Measurements from ENCODE around the gene TEC. TPM values are rescaled to one million over a fixed set of nuclear protein-coding genes. Genes with fewer than 3 reads are reported as not detected.

Gene TEC
- total RNA-seq, result 2.8 TPM

GRCh38 chr4:48268956-48269860 lies at the start of gene TEC:
Gene TEC (minus strand): TSS chr4:48269838. CDS start chr4:48228614, 41,224 bp downstream.

GRCh38 chr4:48134081-48134480 lies 135.6 kb downstream of the TEC start, which contains the start of gene TXK:
Gene TXK (minus strand): TSS chr4:48134250. CDS start chr4:48134170, 80 bp downstream.

Small RNA genes lying within 50 kb of the gene (small RNA-seq; reads per million reads assigned to genes)
- gene RF00019 (ENCODE audit: low replicate concordance) (not detected), gene RF00026 (ENCODE audit: low replicate concordance) (not detected), gene RNU6-838P (ENCODE audit: low replicate concordance) (not detected)

Other genes starting within 250 kb of the TEC start
- 4.0 TPM for gene TXK, start 135.6 kb downstream of the TEC start, total RNA-seq
- gene SLAIN2, start 71.7 kb upstream of the TEC start, total RNA-seq, result 48.2 TPM
- 0.41 TPM for gene SLC10A4, start 213.5 kb upstream of the TEC start, total RNA-seq
- not detected for gene ZAR1, start 220.4 kb upstream of the TEC start, total RNA-seq

Data from metanephros (tissue), 2 donors.